ENCODE measurements around the gene PCDHB14.

The PCDHB14 gene

GRCh38 chr5:141269195-141269594 lies 46.1 kb downstream of the PCDHB14 start:
- Histone ChIP-seq H3K27me3 (ENCODE audit: insufficient read depth, poor library complexity, severe bottlenecking) (no peaks in the 10 kb centered on the region), H3K4me3 (replicated peaks; ENCODE audit: insufficient read depth, low read length) (no peak overlapping the region), H3K27ac (replicated peaks) (no peak overlapping the region)
- no peak for DNase-seq (ENCODE audit: low read depth in 1 of 2, low spot score in 1 of 2)
- TF ChIP-seq CTCF (IDR thresholded peaks at IDR 0.05; ENCODE audit: insufficient read depth, low read length): no peak
- TF ChIP-seq POLR2AphosphoS5 (IDR thresholded peaks at IDR 0.05; ENCODE audit: low read depth): no peak
- TF ChIP-seq GABPA (IDR thresholded peaks at IDR 0.05; ENCODE audit: low read depth): no peak
- no peak for TF ChIP-seq REST (IDR thresholded peaks at IDR 0.05; ENCODE audit: insufficient replicate concordance, low read depth)
- no peak for TF ChIP-seq SPI1 (IDR thresholded peaks at IDR 0.05; ENCODE audit: borderline replicate concordance, low read depth)

GRCh38 chr5:141272906-141273305 lies 49.8 kb downstream of the PCDHB14 start:
- no peak for TF ChIP-seq CTCF (IDR thresholded peaks at IDR 0.05; ENCODE audit: insufficient read depth, low read length)
- no peak for TF ChIP-seq GABPA (IDR thresholded peaks at IDR 0.05; ENCODE audit: low read depth)
- no peak for TF ChIP-seq SPI1 (IDR thresholded peaks at IDR 0.05; ENCODE audit: borderline replicate concordance, low read depth)
- no peak for TF ChIP-seq REST (IDR thresholded peaks at IDR 0.05; ENCODE audit: insufficient replicate concordance, low read depth)
- no peak for TF ChIP-seq POLR2AphosphoS5 (IDR thresholded peaks at IDR 0.05; ENCODE audit: low read depth)
- Histone ChIP-seq H3K27ac (replicated peaks) (no peak overlapping the region), H3K4me3 (replicated peaks; ENCODE audit: insufficient read depth, low read length) (no peak overlapping the region), H3K27me3 (ENCODE audit: insufficient read depth, poor library complexity, severe bottlenecking) (no peaks in the 10 kb centered on the region)
- no peak for DNase-seq (ENCODE audit: low read depth in 1 of 2, low spot score in 1 of 2)
